DOHH2 (cell line): Measurements from ENCODE around the gene SLC39A6.

Experiments used
- H3F3A ChIP-seq: fragments of 200-600 bp; sonication (generic), shearing (Covaris generic); 2 replicates; pipeline ENCODE4 v1.6.0; 2016; ENCODE audit warnings: antibody characterized with exemption, mild to moderate bottlenecking; ENCODE audit not compliant: control insufficient read depth, insufficient read depth
- H3K27ac ChIP-seq: fragments of 200-600 bp; sonication (generic); 2 replicates; pipeline ENCODE4 v1.5.1; 2014; ENCODE audit warnings: low read depth, mild to moderate bottlenecking, low read length, moderate library complexity
- H3K27me3 ChIP-seq: fragments of 200-600 bp; sonication (generic); 2 replicates; pipeline ENCODE4 v1.6.1; 2014; ENCODE audit warnings: mild to moderate bottlenecking, low read length, mixed read lengths; ENCODE audit not compliant: control insufficient read depth
- H3K36me3 ChIP-seq: fragments of 200-600 bp; sonication (generic); 2 replicates; pipeline ENCODE4 v1.6.1; 2014; ENCODE audit warnings: mild to moderate bottlenecking, low read length, moderate library complexity, mixed read lengths; ENCODE audit not compliant: control insufficient read depth
- H3K4me1 ChIP-seq: fragments of 200-600 bp; sonication (generic); 2 replicates; pipeline ENCODE4 v1.6.1; 2014; ENCODE audit warnings: mild to moderate bottlenecking, low read length, mixed read lengths; ENCODE audit not compliant: control insufficient read depth
- H3K4me2 ChIP-seq: fragments of 200-600 bp; sonication (generic); 2 replicates; pipeline ENCODE4 v1.6.0; 2014; ENCODE audit warnings: mild to moderate bottlenecking, low read length, moderate library complexity
- H3K4me3 ChIP-seq: fragments of 200-600 bp; sonication (generic); 2 replicates; pipeline ENCODE4 v1.5.1; 2014; ENCODE audit warnings: mild to moderate bottlenecking, low read length, mixed read lengths
- H3K79me2 ChIP-seq: fragments of 200-600 bp; sonication (generic); 2 replicates; pipeline ENCODE4 v1.6.1; 2014; ENCODE audit warnings: mild to moderate bottlenecking, low read length, mixed read lengths; ENCODE audit not compliant: control insufficient read depth
- H3K9me2 ChIP-seq: fragments of 200-600 bp; sonication (generic); replicated peaks from 2 replicates; pipeline ENCODE4 v1.6.1; 2014; ENCODE audit warnings: mild to moderate bottlenecking, low read length, mixed read lengths; ENCODE audit not compliant: control insufficient read depth
- H3K9me3 ChIP-seq: fragments of 200-600 bp; sonication (generic); 2 replicates; pipeline ENCODE4 v1.6.1; 2014; ENCODE audit warnings: antibody characterized with exemption, low read length, mixed read lengths; ENCODE audit not compliant: control insufficient read depth, insufficient read depth
- H4K20me1 ChIP-seq: fragments of 200-600 bp; sonication (generic); 2 replicates; pipeline ENCODE4 v1.6.0; 2014; ENCODE audit warnings: low read depth, mild to moderate bottlenecking, antibody characterized with exemption, low read length, moderate library complexity; ENCODE audit not compliant: control insufficient read depth, insufficient read depth
- CTCF ChIP-seq: fragments of 200-600 bp; sonication (generic); IDR thresholded peaks from one replicate; pipeline ENCODE4 v1.5.1; 2014; ENCODE audit warnings: antibody characterized with exemption, mild to moderate bottlenecking, low read depth, low read length; ENCODE audit not compliant: poor library complexity, severe bottlenecking
- EZH2phosphoT487 ChIP-seq: fragments of 200-600 bp; sonication (generic); IDR thresholded peaks from 2 replicates; pipeline ENCODE4 v1.6.1; 2017; ENCODE audit warnings: borderline replicate concordance, mild to moderate bottlenecking, antibody characterized with exemption, low read length, moderate library complexity, mixed read lengths

The SLC39A6 gene

GRCh38 chr18:36132756-36133155 lies 3.6 kb upstream of the SLC39A6 start:
- Histone ChIP-seq H3K36me3 (peaks cover 48% of the 10 kb centered on the region), H3K4me3 (no peak overlapping the region), H3K27ac (no peak overlapping the region), H3K27me3 (no peaks in the 10 kb centered on the region), H3K4me1 (peaks cover 33% of the 10 kb centered on the region), H3K9me2 (no peaks in the 10 kb centered on the region), H4K20me1 (peaks cover 13% of the 10 kb centered on the region), H3K9me3 (no peaks in the 10 kb centered on the region), H3K79me2 (peaks cover 72% of the 10 kb centered on the region), H3F3A (no peaks in the 10 kb centered on the region), H3K4me2 (peak overlapping the region; percentile 98; the same call in 1 of the 2 replicates)
- TF ChIP-seq CTCF: no peak
- no peak for TF ChIP-seq EZH2phosphoT487

- Histone ChIP-seq H3F3A (no peaks in the 10 kb centered on the region), H4K20me1 (peaks cover 13% of the 10 kb centered on the region), H3K9me3 (no peaks in the 10 kb centered on the region), H3K4me2 (peak overlapping the region; percentile 98), H3K4me1 (peaks cover 33% of the 10 kb centered on the region), H3K79me2 (peaks cover 77% of the 10 kb centered on the region), H3K9me2 (no peaks in the 10 kb centered on the region), H3K27me3 (no peaks in the 10 kb centered on the region), H3K36me3 (peaks cover 39% of the 10 kb centered on the region), H3K27ac (no peak overlapping the region), H3K4me3 (peak overlapping the region; percentile 98; the same call in 1 of the 2 replicates)
- TF ChIP-seq EZH2phosphoT487 (no peak), CTCF (no peak)
Measured at GRCh38 chr18:36131692-36132483, 2.7 kb upstream of the SLC39A6 start.

- TF ChIP-seq EZH2phosphoT487 (no peak), CTCF (no peak)
- Histone ChIP-seq H3K27me3 (no peaks in the 10 kb centered on the region), H3K36me3 (peaks cover 37% of the 10 kb centered on the region), H3K4me2 (peak overlapping the region; percentile 98), H3K9me3 (no peaks in the 10 kb centered on the region), H3K4me3 (peak overlapping the region; percentile 98), H3K4me1 (peaks cover 33% of the 10 kb centered on the region), H4K20me1 (peaks cover 13% of the 10 kb centered on the region), H3K9me2 (no peaks in the 10 kb centered on the region), H3K27ac (no peak overlapping the region), H3F3A (no peaks in the 10 kb centered on the region), H3K79me2 (peaks cover 77% of the 10 kb centered on the region)
Measured at GRCh38 chr18:36130883-36131653, 1.9 kb upstream of the SLC39A6 start.
